Measurements from ENCODE around the gene ETV4. TPM values are rescaled to one million over a fixed set of nuclear protein-coding genes. Genes with fewer than 3 reads are reported as not detected.
A peak's percentile ranks its signal among the peaks of the same experiment; 100 is the strongest.

Gene ETV4
- total RNA-seq, 1 donor: 6.1 TPM

DNA sequence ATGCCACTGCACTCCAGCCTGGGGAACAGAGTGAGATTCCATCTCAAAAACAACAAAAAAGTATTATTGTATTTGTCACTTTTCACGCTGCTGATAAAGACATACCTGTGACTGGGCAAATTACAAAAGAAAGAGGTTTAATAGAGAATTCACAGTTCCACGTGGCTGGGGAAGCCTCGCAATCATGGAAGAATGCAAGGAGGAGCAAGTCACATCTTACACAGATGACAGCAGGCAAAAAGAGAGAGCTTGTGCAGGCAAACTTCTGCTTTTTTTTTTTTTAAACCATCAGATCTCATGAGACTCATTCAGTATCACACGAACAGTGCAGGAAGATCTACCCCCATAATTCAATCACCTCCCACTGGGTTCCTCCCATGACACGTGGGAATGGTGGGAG lies 41.5 kb upstream of the ETV4 start:
- no peak overlapping the region for H3K4me3 ChIP-seq (ENCODE audit: low read depth, low read length)
- DNase-seq (ENCODE audit: low read depth): no peak
- TF ChIP-seq, protein P1, sequence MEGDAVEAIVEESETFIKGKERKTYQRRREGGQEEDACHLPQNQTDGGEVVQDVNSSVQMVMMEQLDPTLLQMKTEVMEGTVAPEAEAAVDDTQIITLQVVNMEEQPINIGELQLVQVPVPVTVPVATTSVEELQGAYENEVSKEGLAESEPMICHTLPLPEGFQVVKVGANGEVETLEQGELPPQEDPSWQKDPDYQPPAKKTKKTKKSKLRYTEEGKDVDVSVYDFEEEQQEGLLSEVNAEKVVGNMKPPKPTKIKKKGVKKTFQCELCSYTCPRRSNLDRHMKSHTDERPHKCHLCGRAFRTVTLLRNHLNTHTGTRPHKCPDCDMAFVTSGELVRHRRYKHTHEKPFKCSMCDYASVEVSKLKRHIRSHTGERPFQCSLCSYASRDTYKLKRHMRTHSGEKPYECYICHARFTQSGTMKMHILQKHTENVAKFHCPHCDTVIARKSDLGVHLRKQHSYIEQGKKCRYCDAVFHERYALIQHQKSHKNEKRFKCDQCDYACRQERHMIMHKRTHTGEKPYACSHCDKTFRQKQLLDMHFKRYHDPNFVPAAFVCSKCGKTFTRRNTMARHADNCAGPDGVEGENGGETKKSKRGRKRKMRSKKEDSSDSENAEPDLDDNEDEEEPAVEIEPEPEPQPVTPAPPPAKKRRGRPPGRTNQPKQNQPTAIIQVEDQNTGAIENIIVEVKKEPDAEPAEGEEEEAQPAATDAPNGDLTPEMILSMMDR (IDR thresholded peaks at IDR 0.05; ENCODE audit: insufficient read depth, low read length): no peak

DNA sequence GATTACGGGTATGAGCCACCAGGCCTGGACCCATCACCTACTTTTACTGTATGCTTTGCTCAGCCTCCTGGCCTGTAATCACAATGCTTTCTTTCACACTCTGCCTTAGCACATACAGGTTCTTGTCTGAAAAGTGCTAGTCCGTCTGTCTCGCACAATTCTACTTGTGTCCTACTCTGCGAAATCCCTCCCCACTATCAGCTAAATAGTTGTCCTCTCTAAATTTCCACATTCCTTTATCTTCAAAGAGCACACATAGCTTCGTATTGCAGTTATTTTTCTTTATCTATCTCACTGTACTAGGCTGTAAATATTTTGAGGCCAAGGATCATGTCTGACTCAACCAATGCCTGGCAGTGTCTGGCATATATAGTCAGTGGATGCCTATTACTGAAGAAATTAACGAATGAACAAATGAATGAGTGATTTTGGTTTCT lies 38.5 kb upstream of the ETV4 start:
- TF ChIP-seq, protein P1 (IDR thresholded peaks at IDR 0.05; ENCODE audit: insufficient read depth, low read length): no peak
- DNase-seq (ENCODE audit: low read depth): peak; percentile 49
- no peak overlapping the region for H3K4me3 ChIP-seq (ENCODE audit: low read depth, low read length)

DNA sequence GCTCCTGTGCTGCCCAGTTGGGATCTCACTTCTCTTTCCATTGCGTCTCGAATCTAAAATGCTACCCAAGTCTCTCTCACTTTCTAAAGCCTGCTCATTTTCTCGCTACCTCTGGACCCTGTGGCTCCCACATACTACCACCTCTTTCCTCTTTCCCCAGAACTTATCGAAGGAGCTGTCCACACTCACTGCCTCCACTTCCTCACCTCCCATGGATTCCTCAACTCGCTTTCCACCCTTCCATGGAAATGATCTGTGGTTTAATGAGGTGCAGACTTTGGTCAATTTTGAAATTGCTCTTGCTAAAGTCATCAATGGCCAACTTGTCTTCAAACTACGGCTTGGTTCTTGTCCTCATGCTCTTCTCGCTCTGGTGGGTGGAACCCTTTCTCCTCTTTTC lies 37.2 kb upstream of the ETV4 start:
- H3K4me3 ChIP-seq (ENCODE audit: low read depth, low read length): no peak overlapping the region
- no peak for DNase-seq (ENCODE audit: low read depth)
- TF ChIP-seq, protein P1 (IDR thresholded peaks at IDR 0.05; ENCODE audit: insufficient read depth, low read length): no peak

DNA sequence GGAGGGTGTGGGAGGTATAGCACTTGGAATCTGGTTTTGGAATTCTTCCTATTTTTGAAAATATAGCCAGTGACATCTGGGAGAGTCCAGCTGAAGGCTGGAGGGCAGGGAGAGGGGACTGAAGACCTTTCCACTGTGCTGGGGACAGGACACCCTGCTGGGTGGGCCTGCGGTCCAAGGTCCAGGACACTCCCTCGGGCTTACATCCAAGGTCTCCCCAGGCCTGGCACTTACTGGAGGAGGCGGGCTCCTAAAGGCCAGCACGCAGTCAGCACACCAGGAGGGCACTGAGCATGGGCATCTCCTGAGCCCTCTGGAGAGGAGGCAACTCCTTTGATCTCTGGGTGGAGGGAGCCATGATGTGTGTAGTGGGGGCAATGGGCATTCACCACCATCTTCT lies 35.5 kb upstream of the ETV4 start:
- TF ChIP-seq, protein P1 (IDR thresholded peaks at IDR 0.05; ENCODE audit: insufficient read depth, low read length): no peak
- H3K4me3 ChIP-seq (ENCODE audit: low read depth, low read length): no peak overlapping the region
- DNase-seq (ENCODE audit: low read depth): no peak

DNA sequence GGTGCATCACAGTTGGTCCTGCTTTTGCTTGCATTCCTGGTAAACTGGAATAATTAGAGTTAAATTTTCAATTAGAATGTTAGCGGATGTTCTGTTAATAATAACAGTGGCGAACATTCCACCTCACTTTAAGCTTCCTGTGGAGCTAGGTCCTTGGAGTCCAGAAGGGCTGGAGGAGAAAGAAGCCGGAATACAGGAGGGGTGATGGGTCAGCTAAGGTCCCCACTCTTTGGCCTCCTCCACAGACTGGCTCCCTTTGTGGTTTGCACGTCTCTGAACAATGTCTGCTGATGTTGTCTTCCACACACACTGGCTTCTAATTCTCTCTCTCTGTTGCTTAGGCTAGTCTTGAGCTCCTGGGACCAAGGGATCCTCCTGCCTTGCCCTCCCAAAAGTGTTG lies 35.0 kb upstream of the ETV4 start:
- TF ChIP-seq, protein P1 (IDR thresholded peaks at IDR 0.05; ENCODE audit: insufficient read depth, low read length): no peak
- H3K4me3 ChIP-seq (ENCODE audit: low read depth, low read length): no peak overlapping the region
- no peak for DNase-seq (ENCODE audit: low read depth)

DNA sequence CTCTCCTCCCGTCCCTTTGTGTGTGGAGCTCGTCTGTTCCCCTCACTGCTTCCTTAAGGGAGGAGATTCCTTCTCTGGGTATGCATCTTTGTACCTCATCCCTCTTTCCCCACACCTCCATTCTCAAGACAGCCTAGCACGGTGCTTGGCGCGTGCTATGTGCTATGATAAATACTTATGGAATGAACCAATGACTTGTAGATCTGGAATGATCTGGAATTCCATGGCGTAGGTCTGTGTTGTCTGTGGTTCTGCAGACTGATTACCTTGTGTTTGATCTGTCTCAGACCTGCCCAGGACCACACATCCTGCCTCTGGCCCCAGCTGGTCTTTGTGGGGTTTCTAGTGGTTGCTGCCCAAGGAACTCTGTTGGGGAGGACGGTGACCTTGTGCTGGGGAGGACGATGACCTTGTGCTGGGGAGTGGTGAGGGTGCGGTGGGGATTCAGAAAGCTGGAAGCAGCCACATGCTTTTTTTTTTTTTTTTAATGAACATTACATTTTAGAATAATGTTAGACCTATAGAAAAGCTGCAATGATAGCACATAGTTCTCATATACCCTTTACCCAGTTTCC lies 33.5 kb upstream of the ETV4 start:
- TF ChIP-seq, protein P1 (IDR thresholded peaks at IDR 0.05; ENCODE audit: insufficient read depth, low read length): no peak
- H3K4me3 ChIP-seq (ENCODE audit: low read depth, low read length): no peak overlapping the region
- DNase-seq (ENCODE audit: low read depth): peak; percentile 91
